Fibroblast of lung (primary cell): ENCODE measurements around the gene PTGES2. TPM values are rescaled to one million over a fixed set of nuclear protein-coding genes. Genes with fewer than 3 reads are reported as not detected.
"Not testable (repeated sequence)": the region's sequence is repeated elsewhere in the genome, so short reads cannot be mapped to it uniquely, and the experiment has no call there.

Experiments used
- DNase-seq, 2 donors: peaks; one replicate each; pipeline versions ENCODE4 v3.0.0 to v3.0.0-alpha.2; 2010; ENCODE audit warnings: low read depth in 2 of 2
- H2AFZ ChIP-seq: 2 replicates; pipeline ENCODE4 v1.5.1; 2012; ENCODE audit warnings: low read length, control low read depth, inconsistent platforms
- H3K27ac ChIP-seq: 2 replicates; pipeline ENCODE4 v1.5.1; 2011; ENCODE audit warnings: low read length, control low read depth; ENCODE audit not compliant: insufficient read depth
- H3K27me3 ChIP-seq: 2 replicates; pipeline ENCODE4 v1.5.1; 2011; ENCODE audit warnings: mild to moderate bottlenecking, low read length; ENCODE audit not compliant: control insufficient read depth, insufficient read depth
- H3K36me3 ChIP-seq: 2 replicates; pipeline ENCODE4 v1.5.1; 2011; ENCODE audit warnings: low read length; ENCODE audit not compliant: control insufficient read depth, insufficient read depth
- H3K4me1 ChIP-seq: 2 replicates; pipeline ENCODE4 v1.5.1; 2011; ENCODE audit warnings: low read length; ENCODE audit not compliant: control insufficient read depth, insufficient read depth; ENCODE audit errors: extremely low read depth
- H3K4me2 ChIP-seq: 2 replicates; pipeline ENCODE4 v1.5.1; 2011; ENCODE audit warnings: low read length, control low read depth; ENCODE audit not compliant: insufficient read depth; ENCODE audit errors: extremely low read depth
- H3K4me3 ChIP-seq, 4 experiments: fragments of 200-600 bp in 1 of 4; sonication (generic) in 1 of 4; replicated peaks in 1 of 4; 2 replicates each; pipeline ENCODE4 v1.5.1; 2011 to 2016; ENCODE audit warnings: low read length in 4 of 4, low read depth in 3 of 4, mild to moderate bottlenecking in 3 of 4, control low read depth in 2 of 4, inconsistent platforms in 1 of 4, mixed read lengths in 1 of 4; ENCODE audit not compliant: insufficient read depth in 1 of 4; ENCODE audit errors: control extremely low read depth in 1 of 4
- H3K79me2 ChIP-seq: 2 replicates; pipeline ENCODE4 v1.5.1; 2012; ENCODE audit warnings: mild to moderate bottlenecking, low read length, inconsistent platforms; ENCODE audit not compliant: control insufficient read depth, insufficient read depth
- H3K9ac ChIP-seq: 2 replicates; pipeline ENCODE4 v1.5.1; 2011; ENCODE audit warnings: mild to moderate bottlenecking, low read length, control low read depth; ENCODE audit not compliant: insufficient read depth
- H3K9me3 ChIP-seq: 2 replicates; pipeline ENCODE4 v1.5.1; 2012; ENCODE audit warnings: low read depth, low read length; ENCODE audit not compliant: control insufficient read depth, insufficient read depth
- H4K20me1 ChIP-seq: 2 replicates; pipeline ENCODE4 v1.5.1; 2011; ENCODE audit warnings: low read length; ENCODE audit not compliant: control insufficient read depth, insufficient read depth; ENCODE audit errors: extremely low read depth
- CTCF ChIP-seq, 2 donors: IDR thresholded peaks in 1 of 2; conservative IDR thresholded peaks in 1 of 2; 1 replicate in 1 of 2; 2 replicates in 1 of 2; pipeline ENCODE4 v1.5.1; 2011 to 2012; ENCODE audit warnings: low read length in 2 of 2, control low read depth in 1 of 2, inconsistent platforms in 1 of 2, low read depth in 1 of 2, mild to moderate bottlenecking in 1 of 2
- EZH2 ChIP-seq: IDR thresholded peaks from 2 replicates; pipeline ENCODE4 v1.5.1; 2012; ENCODE audit warnings: low read length, control low read depth, mild to moderate bottlenecking; ENCODE audit errors: missing control alignments
- polyA plus RNA-seq, 2 donors: library from polyadenylated mRNA; depleted of rRNA in 1 of 2; stranded (reverse) in 1 of 2; unstranded in 1 of 2; fragments of >200 nt; gene quantifications; 2 replicates each; pipeline ENCODE4 v1.2.1, GENCODE V29; 2011 to 2012; ENCODE audit warnings: missing spikeins in 1 of 2
- total RNA-seq: library from RNA; depleted of rRNA; stranded (reverse); fragments of >200 nt; gene quantifications from 2 replicates; pipeline ENCODE4 v1.2.1, GENCODE V29; 2014

Gene PTGES2
- total and polyA plus RNA-seq, 2 donors (not counting 1 experiment from before 2014, with no cell fraction given), result 44.8 to 57.6 TPM

GRCh38 chr9:128073253-128073886 lies 54.2 kb downstream of the PTGES2 start:
- no peak for TF ChIP-seq CTCF (conservative IDR thresholded peaks at IDR 0.05 in 1 of 2, IDR thresholded peaks at IDR 0.05 in 1 of 2; ENCODE audit: low read depth in 1 of 2, low read length in 2 of 2)
- TF ChIP-seq EZH2, result no peak
- peak in 1 of 2 donors; percentile 80 for DNase-seq
- Histone ChIP-seq H3K27me3 (no peaks in the 10 kb centered on the region), H3K79me2 (peaks cover 77% of the 10 kb centered on the region), H3K27ac (peak overlapping the region; percentile 74), H4K20me1 (no peaks in the 10 kb centered on the region), H3K4me3 (peak overlapping the region in 1 of 4 experiments; percentile 25), H2AFZ (no peak overlapping the region), H3K9me3 (no peaks in the 10 kb centered on the region), H3K4me1 (peaks cover 21% of the 10 kb centered on the region), H3K4me2 (peak overlapping the region; percentile 73), H3K9ac (no peak overlapping the region), H3K36me3 (no peaks in the 10 kb centered on the region)

GRCh38 chr9:128072144-128073021 lies 55.1 kb downstream of the PTGES2 start:
- H3K9me3 ChIP-seq, result no peaks in the 10 kb centered on the region

GRCh38 chr9:128071475-128071874 lies 56.1 kb downstream of the PTGES2 start:
- not testable (repeated sequence) for H4K20me1 ChIP-seq, H3K9me3 ChIP-seq, H3K4me2 ChIP-seq, H3K27me3 ChIP-seq, H3K4me3 ChIP-seq, DNase-seq, H2AFZ ChIP-seq, H3K36me3 ChIP-seq, H3K9ac ChIP-seq
- Histone ChIP-seq H3K27ac (peak overlapping the region; percentile 74), H3K4me1 (peaks cover 22% of the 10 kb centered on the region), H3K79me2 (peaks cover 66% of the 10 kb centered on the region)

More at GRCh38 chr9:128072144-128073021, 55.1 kb downstream of the PTGES2 start:
- H2AFZ ChIP-seq, result no peak overlapping the region
- TF ChIP-seq CTCF (conservative IDR thresholded peaks at IDR 0.05 in 1 of 2, IDR thresholded peaks at IDR 0.05 in 1 of 2; ENCODE audit: low read depth in 1 of 2, low read length in 2 of 2), result no peak
- TF ChIP-seq EZH2, result no peak
- H3K27me3 ChIP-seq, result no peaks in the 10 kb centered on the region
- no peak overlapping the region for H3K9ac ChIP-seq
- H3K36me3 ChIP-seq, result no peaks in the 10 kb centered on the region
- H3K27ac ChIP-seq, result peak overlapping the region; percentile 74
- H4K20me1 ChIP-seq, result no peaks in the 10 kb centered on the region
- peak; percentile 72 to 93 for DNase-seq
- peaks cover 17% of the 10 kb centered on the region for H3K4me1 ChIP-seq
- H3K4me3 ChIP-seq, result peak overlapping the region in 3 of 4 experiments; percentile 4 to 25 (median 9)
- H3K4me2 ChIP-seq, result peak overlapping the region; percentile 73
- peaks cover 68% of the 10 kb centered on the region for H3K79me2 ChIP-seq
